Measurements from ENCODE around the gene FNDC1.

DNA sequence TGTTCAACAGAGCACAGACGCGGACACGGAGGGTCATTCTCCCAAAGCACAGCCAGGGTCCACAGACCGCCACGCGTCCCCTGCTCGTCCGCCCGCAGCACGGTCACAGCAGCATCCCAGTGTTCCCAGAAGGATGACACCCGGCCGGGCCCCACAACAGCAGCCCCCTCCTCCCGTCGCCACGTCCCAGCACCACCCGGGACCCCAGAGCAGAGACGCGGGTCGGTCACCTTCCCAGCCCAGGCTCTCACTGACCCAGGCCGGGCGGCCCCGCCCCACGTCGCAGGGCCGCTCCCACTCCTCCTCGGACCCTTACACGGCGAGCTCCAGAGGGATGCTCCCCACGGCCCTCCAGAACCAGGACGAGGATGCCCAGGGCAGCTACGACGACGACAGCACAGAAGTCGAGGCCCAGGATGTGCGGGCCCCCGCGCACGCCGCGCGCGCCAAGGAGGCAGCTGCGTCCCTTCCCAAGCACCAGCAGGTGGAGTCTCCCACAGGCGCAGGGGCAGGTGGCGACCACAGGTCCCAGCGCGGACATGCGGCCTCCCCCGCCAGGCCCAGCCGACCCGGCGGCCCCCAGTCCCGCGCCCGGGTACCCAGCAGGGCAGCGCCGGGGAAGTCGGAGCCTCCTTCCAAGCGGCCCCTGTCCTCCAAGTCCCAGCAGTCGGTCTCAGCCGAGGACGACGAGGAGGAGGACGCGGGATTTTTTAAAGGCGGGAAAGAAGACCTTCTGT, 64.3 kb downstream of the FNDC1 start:
- TF ChIP-seq SIX5 (IDR thresholded peaks at IDR 0.05; ENCODE audit: low read depth, low read length, severe bottlenecking): no peak
- no peak for TF ChIP-seq GABPA (IDR thresholded peaks at IDR 0.05; ENCODE audit: low read depth)
- TF ChIP-seq, protein P1, sequence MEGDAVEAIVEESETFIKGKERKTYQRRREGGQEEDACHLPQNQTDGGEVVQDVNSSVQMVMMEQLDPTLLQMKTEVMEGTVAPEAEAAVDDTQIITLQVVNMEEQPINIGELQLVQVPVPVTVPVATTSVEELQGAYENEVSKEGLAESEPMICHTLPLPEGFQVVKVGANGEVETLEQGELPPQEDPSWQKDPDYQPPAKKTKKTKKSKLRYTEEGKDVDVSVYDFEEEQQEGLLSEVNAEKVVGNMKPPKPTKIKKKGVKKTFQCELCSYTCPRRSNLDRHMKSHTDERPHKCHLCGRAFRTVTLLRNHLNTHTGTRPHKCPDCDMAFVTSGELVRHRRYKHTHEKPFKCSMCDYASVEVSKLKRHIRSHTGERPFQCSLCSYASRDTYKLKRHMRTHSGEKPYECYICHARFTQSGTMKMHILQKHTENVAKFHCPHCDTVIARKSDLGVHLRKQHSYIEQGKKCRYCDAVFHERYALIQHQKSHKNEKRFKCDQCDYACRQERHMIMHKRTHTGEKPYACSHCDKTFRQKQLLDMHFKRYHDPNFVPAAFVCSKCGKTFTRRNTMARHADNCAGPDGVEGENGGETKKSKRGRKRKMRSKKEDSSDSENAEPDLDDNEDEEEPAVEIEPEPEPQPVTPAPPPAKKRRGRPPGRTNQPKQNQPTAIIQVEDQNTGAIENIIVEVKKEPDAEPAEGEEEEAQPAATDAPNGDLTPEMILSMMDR (IDR thresholded peaks at IDR 0.05 in 2 of 3, conservative IDR thresholded peaks at IDR 0.05 in 1 of 3; ENCODE audit: control insufficient read depth in 2 of 3, extremely low read depth in 1 of 3, insufficient read depth in 1 of 3, low read depth in 3 of 3, low read length in 3 of 3): no peak
- TF ChIP-seq TCF12 (IDR thresholded peaks at IDR 0.05; ENCODE audit: low read depth, low read length): no peak
- no peak for TF ChIP-seq KLF5 (IDR thresholded peaks at IDR 0.05; ENCODE audit: partially characterized antibody)
- TF ChIP-seq YBX1 (IDR thresholded peaks at IDR 0.05): no peak
- TF ChIP-seq, protein P2, sequence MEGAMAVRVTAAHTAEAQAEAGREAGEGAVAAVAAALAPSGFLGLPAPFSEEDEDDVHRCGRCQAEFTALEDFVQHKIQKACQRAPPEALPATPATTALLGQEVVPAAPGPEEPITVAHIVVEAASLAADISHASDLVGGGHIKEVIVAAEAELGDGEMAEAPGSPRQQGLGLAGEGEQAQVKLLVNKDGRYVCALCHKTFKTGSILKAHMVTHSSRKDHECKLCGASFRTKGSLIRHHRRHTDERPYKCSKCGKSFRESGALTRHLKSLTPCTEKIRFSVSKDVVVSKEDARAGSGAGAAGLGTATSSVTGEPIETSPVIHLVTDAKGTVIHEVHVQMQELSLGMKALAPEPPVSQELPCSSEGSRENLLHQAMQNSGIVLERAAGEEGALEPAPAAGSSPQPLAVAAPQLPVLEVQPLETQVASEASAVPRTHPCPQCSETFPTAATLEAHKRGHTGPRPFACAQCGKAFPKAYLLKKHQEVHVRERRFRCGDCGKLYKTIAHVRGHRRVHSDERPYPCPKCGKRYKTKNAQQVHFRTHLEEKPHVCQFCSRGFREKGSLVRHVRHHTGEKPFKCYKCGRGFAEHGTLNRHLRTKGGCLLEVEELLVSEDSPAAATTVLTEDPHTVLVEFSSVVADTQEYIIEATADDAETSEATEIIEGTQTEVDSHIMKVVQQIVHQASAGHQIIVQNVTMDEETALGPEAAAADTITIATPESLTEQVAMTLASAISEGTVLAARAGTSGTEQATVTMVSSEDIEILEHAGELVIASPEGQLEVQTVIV (IDR thresholded peaks at IDR 0.05; ENCODE audit: borderline replicate concordance, partially characterized antibody): no peak
- TF ChIP-seq EZH2 (IDR thresholded peaks at IDR 0.05; ENCODE audit: borderline replicate concordance, control insufficient read depth, low read depth, low read length): no peak
- TF ChIP-seq, protein P3, sequence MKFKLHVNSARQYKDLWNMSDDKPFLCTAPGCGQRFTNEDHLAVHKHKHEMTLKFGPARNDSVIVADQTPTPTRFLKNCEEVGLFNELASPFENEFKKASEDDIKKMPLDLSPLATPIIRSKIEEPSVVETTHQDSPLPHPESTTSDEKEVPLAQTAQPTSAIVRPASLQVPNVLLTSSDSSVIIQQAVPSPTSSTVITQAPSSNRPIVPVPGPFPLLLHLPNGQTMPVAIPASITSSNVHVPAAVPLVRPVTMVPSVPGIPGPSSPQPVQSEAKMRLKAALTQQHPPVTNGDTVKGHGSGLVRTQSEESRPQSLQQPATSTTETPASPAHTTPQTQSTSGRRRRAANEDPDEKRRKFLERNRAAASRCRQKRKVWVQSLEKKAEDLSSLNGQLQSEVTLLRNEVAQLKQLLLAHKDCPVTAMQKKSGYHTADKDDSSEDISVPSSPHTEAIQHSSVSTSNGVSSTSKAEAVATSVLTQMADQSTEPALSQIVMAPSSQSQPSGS (IDR thresholded peaks at IDR 0.05; ENCODE audit: low read length): no peak
- TF ChIP-seq JUND (IDR thresholded peaks at IDR 0.05; ENCODE audit: low read depth, low read length): no peak
- no peak for TF ChIP-seq RAD21 (IDR thresholded peaks at IDR 0.05; ENCODE audit: insufficient read depth, low read depth, low read length)
- no peak for TF ChIP-seq CBFB (IDR thresholded peaks at IDR 0.05; ENCODE audit: low read depth)
